WTC11 (cell line): Measurements from ENCODE around the gene SLC38A8. TPM values are rescaled to one million over a fixed set of nuclear protein-coding genes. Genes with fewer than 3 reads are reported as not detected.
A peak's percentile ranks its signal among the peaks of the same experiment; 100 is the strongest.

Source experiments
- ATAC-seq: fragments of 200-7000 bp; cut with Tn5 transposase; 2 replicates; pipeline ENCODE4 v1.10.0; 2021; ENCODE audit warnings: mild to moderate bottlenecking, moderate library complexity
- CTCF ChIA-PET: fragments of 300-600 bp; sonication (Branson Sonifier 250); formaldehyde crosslinking; loops from one replicate; lab custom pipeline; 2021; ENCODE audit warnings: antibody characterized with exemption; lab: Charles Lee
- POLR2A ChIA-PET: fragments of 350-600 bp; sonication (Branson Sonifier 250); formaldehyde crosslinking; loops from one replicate; lab custom pipeline; 2021; ENCODE audit warnings: antibody characterized with exemption; lab: Charles Lee
- DNase-seq: peaks from one replicate; pipeline ENCODE4 v3.0.0; 2021; ENCODE audit warnings: low spot score
- H3K27ac Mint-ChIP-seq: 2 replicates; pipeline ENCODE4 v1.8.0; 2021; ENCODE audit warnings: mixed read lengths
- H3K27me3 Mint-ChIP-seq: 2 replicates; pipeline ENCODE4 v1.8.0; 2021; ENCODE audit warnings: low read depth, mild to moderate bottlenecking, moderate library complexity, mixed read lengths
- H3K36me3 Mint-ChIP-seq: 2 replicates; pipeline ENCODE4 v1.8.0; 2021; ENCODE audit warnings: mixed read lengths
- H3K4me1 Mint-ChIP-seq: 2 replicates; pipeline ENCODE4 v1.8.0; 2022; ENCODE audit warnings: mixed read lengths
- H3K4me3 Mint-ChIP-seq: 2 replicates; pipeline ENCODE4 v1.8.0; 2021; ENCODE audit warnings: mild to moderate bottlenecking, moderate library complexity, mixed read lengths
- H3K9me3 Mint-ChIP-seq: 2 replicates; pipeline ENCODE4 v1.8.0; 2021; ENCODE audit warnings: mixed read lengths
- CREB1 ChIP-seq: sonication (generic); formaldehyde crosslinking; IDR thresholded peaks from 2 replicates; pipeline ENCODE4 v1.8.0; 2023; ENCODE audit warnings: mild to moderate bottlenecking, missing genetic modification reagents
- E2F1 ChIP-seq: sonication (generic); formaldehyde crosslinking; IDR thresholded peaks from 2 replicates; pipeline ENCODE4 v1.8.0; 2022; ENCODE audit warnings: mild to moderate bottlenecking, missing genetic modification reagents
- EMX1 ChIP-seq: fragments of 250-450 bp; sonication (Bioruptor Pico); IDR thresholded peaks from 2 replicates; pipeline ENCODE4 v1.8.0; 2021; ENCODE audit warnings: mild to moderate bottlenecking
- ESRRA ChIP-seq: sonication (generic); formaldehyde crosslinking; IDR thresholded peaks from 2 replicates; pipeline ENCODE4 v1.8.1; 2022; ENCODE audit warnings: mild to moderate bottlenecking, missing genetic modification reagents, borderline replicate concordance
- ETV6 ChIP-seq: sonication (generic); formaldehyde crosslinking; IDR thresholded peaks from 2 replicates; pipeline ENCODE4 v1.8.1; 2022; ENCODE audit warnings: mild to moderate bottlenecking, missing genetic modification reagents
- GRHL2 ChIP-seq: fragments of 250-450 bp; sonication (Bioruptor Pico); IDR thresholded peaks from 2 replicates; pipeline ENCODE4 v1.8.0; 2022; ENCODE audit warnings: mild to moderate bottlenecking, moderate library complexity; ENCODE audit not compliant: insufficient replicate concordance, severe bottlenecking
- JUN ChIP-seq: sonication (generic); formaldehyde crosslinking; IDR thresholded peaks from 2 replicates; pipeline ENCODE4 v1.8.0; 2023; ENCODE audit warnings: mild to moderate bottlenecking, missing genetic modification reagents
- KAT7 ChIP-seq: sonication (generic); formaldehyde crosslinking; IDR thresholded peaks from 2 replicates; pipeline ENCODE4 v1.8.1; 2023; ENCODE audit warnings: missing genetic modification reagents, mild to moderate bottlenecking, borderline replicate concordance
- MAX ChIP-seq: sonication (generic); formaldehyde crosslinking; IDR thresholded peaks from 2 replicates; pipeline ENCODE4 v1.8.0; 2022; ENCODE audit warnings: mild to moderate bottlenecking, missing genetic modification reagents
- MLX ChIP-seq: sonication (generic); formaldehyde crosslinking; IDR thresholded peaks from 2 replicates; pipeline ENCODE4 v1.8.1; 2023; ENCODE audit warnings: mild to moderate bottlenecking, missing genetic modification reagents, moderate library complexity
- NFE2L1 ChIP-seq: sonication (generic); formaldehyde crosslinking; IDR thresholded peaks from 2 replicates; pipeline ENCODE4 v1.8.1; 2023; ENCODE audit warnings: missing genetic modification reagents
- NR1H2 ChIP-seq: sonication (generic); formaldehyde crosslinking; IDR thresholded peaks from 2 replicates; pipeline ENCODE4 v1.9.0; 2021; ENCODE audit warnings: mild to moderate bottlenecking, moderate library complexity, missing genetic modification reagents
- NR2C2 ChIP-seq: sonication (generic); formaldehyde crosslinking; IDR thresholded peaks from 2 replicates; pipeline ENCODE4 v1.8.0; 2022; ENCODE audit warnings: mild to moderate bottlenecking, missing genetic modification reagents
- RORB ChIP-seq: fragments of 250-450 bp; sonication (Bioruptor Pico); IDR thresholded peaks from 2 replicates; pipeline ENCODE4 v1.9.0; 2021; ENCODE audit warnings: mild to moderate bottlenecking
- SMAD4 ChIP-seq: sonication (generic); formaldehyde crosslinking; IDR thresholded peaks from 2 replicates; pipeline ENCODE4 v1.8.0; 2022; ENCODE audit warnings: mild to moderate bottlenecking, missing genetic modification reagents
- SP1 ChIP-seq: sonication (generic); formaldehyde crosslinking; conservative IDR thresholded peaks from 2 replicates; pipeline ENCODE4 v1.8.1; 2022; ENCODE audit warnings: missing genetic modification reagents
- ZNF219 ChIP-seq: sonication (generic); formaldehyde crosslinking; IDR thresholded peaks from 2 replicates; pipeline ENCODE4 v1.8.0; 2023; ENCODE audit warnings: missing genetic modification reagents, mild to moderate bottlenecking, borderline replicate concordance
- ZNF281 ChIP-seq: sonication (generic); formaldehyde crosslinking; IDR thresholded peaks from 2 replicates; pipeline ENCODE4 v1.8.0; 2023; ENCODE audit warnings: mild to moderate bottlenecking, missing genetic modification reagents
- total RNA-seq: library from RNA; stranded (reverse); gene quantifications from 3 replicates; pipeline ENCODE4 v1.2.3, GENCODE V29; 2021
- TF ChIP-seq, protein P1 (sequence below): sonication (generic); formaldehyde crosslinking; IDR thresholded peaks from 2 replicates; pipeline ENCODE4 v1.8.0; 2022; ENCODE audit warnings: missing genetic modification reagents
- TF ChIP-seq, protein P2 (sequence below): fragments of 250-450 bp; sonication (Bioruptor Pico); IDR thresholded peaks from 2 replicates; pipeline ENCODE4 v1.9.0; 2021; ENCODE audit warnings: mild to moderate bottlenecking, borderline replicate concordance

The SLC38A8 gene
- total RNA-seq, 1 experiment from 2014 or later: not detected

- ATAC-seq: no peak
- DNase-seq: no peak
- H3K27ac Mint-ChIP-seq: peak overlapping the region; percentile 76
- TF ChIP-seq MLX (no peak), KAT7 (CRISPR knock-in tag) (no peak), SP1 (CRISPR knock-in tag) (no peak), E2F1 (CRISPR knock-in tag) (no peak), EMX1 (CRISPR knock-in tag) (no peak), ETV6 (CRISPR knock-in tag) (no peak), ZNF219 (CRISPR knock-in tag) (no peak), NR2C2 (CRISPR knock-in tag) (no peak), NFE2L1 (CRISPR knock-in tag) (no peak), ESRRA (CRISPR knock-in tag) (no peak), MAX (CRISPR knock-in tag) (no peak), SMAD4 (CRISPR knock-in tag) (no peak), GRHL2 (no peak), RORB (CRISPR knock-in tag) (no peak), JUN (CRISPR knock-in tag) (no peak), ZNF281 (CRISPR knock-in tag) (no peak), CREB1 (no peak), NR1H2 (CRISPR knock-in tag) (no peak)
- TF ChIP-seq, protein P1, sequence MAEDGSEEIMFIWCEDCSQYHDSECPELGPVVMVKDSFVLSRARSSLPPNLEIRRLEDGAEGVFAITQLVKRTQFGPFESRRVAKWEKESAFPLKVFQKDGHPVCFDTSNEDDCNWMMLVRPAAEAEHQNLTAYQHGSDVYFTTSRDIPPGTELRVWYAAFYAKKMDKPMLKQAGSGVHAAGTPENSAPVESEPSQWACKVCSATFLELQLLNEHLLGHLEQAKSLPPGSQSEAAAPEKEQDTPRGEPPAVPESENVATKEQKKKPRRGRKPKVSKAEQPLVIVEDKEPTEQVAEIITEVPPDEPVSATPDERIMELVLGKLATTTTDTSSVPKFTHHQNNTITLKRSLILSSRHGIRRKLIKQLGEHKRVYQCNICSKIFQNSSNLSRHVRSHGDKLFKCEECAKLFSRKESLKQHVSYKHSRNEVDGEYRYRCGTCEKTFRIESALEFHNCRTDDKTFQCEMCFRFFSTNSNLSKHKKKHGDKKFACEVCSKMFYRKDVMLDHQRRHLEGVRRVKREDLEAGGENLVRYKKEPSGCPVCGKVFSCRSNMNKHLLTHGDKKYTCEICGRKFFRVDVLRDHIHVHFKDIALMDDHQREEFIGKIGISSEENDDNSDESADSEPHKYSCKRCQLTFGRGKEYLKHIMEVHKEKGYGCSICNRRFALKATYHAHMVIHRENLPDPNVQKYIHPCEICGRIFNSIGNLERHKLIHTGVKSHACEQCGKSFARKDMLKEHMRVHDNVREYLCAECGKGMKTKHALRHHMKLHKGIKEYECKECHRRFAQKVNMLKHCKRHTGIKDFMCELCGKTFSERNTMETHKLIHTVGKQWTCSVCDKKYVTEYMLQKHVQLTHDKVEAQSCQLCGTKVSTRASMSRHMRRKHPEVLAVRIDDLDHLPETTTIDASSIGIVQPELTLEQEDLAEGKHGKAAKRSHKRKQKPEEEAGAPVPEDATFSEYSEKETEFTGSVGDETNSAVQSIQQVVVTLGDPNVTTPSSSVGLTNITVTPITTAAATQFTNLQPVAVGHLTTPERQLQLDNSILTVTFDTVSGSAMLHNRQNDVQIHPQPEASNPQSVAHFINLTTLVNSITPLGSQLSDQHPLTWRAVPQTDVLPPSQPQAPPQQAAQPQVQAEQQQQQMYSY: no peak
- TF ChIP-seq, protein P2, sequence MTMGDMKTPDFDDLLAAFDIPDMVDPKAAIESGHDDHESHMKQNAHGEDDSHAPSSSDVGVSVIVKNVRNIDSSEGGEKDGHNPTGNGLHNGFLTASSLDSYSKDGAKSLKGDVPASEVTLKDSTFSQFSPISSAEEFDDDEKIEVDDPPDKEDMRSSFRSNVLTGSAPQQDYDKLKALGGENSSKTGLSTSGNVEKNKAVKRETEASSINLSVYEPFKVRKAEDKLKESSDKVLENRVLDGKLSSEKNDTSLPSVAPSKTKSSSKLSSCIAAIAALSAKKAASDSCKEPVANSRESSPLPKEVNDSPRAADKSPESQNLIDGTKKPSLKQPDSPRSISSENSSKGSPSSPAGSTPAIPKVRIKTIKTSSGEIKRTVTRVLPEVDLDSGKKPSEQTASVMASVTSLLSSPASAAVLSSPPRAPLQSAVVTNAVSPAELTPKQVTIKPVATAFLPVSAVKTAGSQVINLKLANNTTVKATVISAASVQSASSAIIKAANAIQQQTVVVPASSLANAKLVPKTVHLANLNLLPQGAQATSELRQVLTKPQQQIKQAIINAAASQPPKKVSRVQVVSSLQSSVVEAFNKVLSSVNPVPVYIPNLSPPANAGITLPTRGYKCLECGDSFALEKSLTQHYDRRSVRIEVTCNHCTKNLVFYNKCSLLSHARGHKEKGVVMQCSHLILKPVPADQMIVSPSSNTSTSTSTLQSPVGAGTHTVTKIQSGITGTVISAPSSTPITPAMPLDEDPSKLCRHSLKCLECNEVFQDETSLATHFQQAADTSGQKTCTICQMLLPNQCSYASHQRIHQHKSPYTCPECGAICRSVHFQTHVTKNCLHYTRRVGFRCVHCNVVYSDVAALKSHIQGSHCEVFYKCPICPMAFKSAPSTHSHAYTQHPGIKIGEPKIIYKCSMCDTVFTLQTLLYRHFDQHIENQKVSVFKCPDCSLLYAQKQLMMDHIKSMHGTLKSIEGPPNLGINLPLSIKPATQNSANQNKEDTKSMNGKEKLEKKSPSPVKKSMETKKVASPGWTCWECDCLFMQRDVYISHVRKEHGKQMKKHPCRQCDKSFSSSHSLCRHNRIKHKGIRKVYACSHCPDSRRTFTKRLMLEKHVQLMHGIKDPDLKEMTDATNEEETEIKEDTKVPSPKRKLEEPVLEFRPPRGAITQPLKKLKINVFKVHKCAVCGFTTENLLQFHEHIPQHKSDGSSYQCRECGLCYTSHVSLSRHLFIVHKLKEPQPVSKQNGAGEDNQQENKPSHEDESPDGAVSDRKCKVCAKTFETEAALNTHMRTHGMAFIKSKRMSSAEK (CRISPR knock-in tag): no peak
- no peaks in the 10 kb centered on the region for H3K9me3 Mint-ChIP-seq
- POLR2A ChIA-PET: no interaction called here
- H3K4me3 Mint-ChIP-seq: no peak overlapping the region
- CTCF ChIA-PET: interaction anchor here (1.1 to 10.2 kb wide), 4 partner anchors 16 to 90 kb away, joined by 3 to 131 read pairs (median 5); no protein-coding TSS in a partner anchor
- H3K4me1 Mint-ChIP-seq: peaks cover 17% of the 10 kb centered on the region
- no peaks in the 10 kb centered on the region for H3K27me3 Mint-ChIP-seq
- peaks cover 1% of the 10 kb centered on the region; the same call in 1 of the 2 replicates for H3K36me3 Mint-ChIP-seq
Measured at GRCh38 chr16:84047206-84047605, 4.6 kb upstream of the SLC38A8 start.
